ENCODE data around the gene CAMSAP1. TPM values are rescaled to one million over a fixed set of nuclear protein-coding genes. Genes with fewer than 3 reads are reported as not detected.

The CAMSAP1 gene
- total and polyA plus RNA-seq, 2 donors from 2014 or later: 3.3 to 38.6 TPM

DNA sequence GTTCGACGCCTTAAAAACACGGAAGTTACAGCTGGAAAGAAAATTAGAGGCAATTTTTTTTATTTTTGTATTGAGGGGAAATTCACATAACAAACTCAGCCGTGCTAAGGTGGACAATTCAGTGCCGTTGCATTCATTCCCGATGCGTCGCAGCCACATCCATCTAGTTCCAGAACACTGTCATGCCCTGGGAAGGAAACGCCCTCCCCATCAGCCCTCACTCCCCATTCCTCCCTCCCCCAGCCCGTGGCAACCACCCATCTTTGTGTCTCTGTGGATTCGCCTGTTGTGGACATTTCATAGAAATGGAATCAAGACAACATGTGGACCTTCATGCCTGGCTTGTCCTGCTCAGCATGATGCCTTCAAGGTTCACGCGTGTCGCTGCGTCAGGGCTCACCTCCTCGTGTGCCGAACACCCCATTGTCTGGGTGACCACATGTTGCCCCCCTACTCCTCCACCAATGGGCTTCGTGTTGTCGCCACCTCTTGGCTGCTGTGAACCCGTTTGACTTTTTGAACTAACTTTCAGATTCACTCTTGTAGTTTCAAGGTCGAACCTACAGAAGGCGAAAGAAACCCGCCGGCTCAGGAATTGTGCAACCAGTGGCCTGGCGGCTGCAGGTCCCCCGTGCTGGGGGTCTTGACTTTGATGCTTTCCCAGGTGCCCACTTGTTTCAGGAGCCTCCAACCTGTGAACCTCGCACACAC is 17.4 kb upstream of the CAMSAP1 start:
- no peak for FAIRE-seq
- Histone ChIP-seq H3K27ac (ENCODE audit: low read depth in 2 of 2, low read length in 2 of 2) (no peak overlapping the region), H3K4me1 (ENCODE audit: control insufficient read depth in 2 of 3, insufficient read depth in 2 of 3, low read depth in 1 of 3, low read length in 3 of 3) (no peaks in the 10 kb centered on the region), H3K4me3 (ENCODE audit: low read length in 3 of 3) (no peak overlapping the region), H3K9me3 (ENCODE audit: control insufficient read depth in 2 of 3, insufficient read depth in 1 of 3, low read length in 3 of 3) (no peaks in the 10 kb centered on the region), H3K27me3 (ENCODE audit: control insufficient read depth, insufficient read depth, low read length) (no peaks in the 10 kb centered on the region), H3K9ac (ENCODE audit: low read length in 3 of 3) (no peak overlapping the region), H3K36me3 (ENCODE audit: control insufficient read depth in 2 of 3, insufficient read depth in 3 of 3, low read length in 3 of 3) (no peaks in the 10 kb centered on the region)
- TF ChIP-seq, protein P1, sequence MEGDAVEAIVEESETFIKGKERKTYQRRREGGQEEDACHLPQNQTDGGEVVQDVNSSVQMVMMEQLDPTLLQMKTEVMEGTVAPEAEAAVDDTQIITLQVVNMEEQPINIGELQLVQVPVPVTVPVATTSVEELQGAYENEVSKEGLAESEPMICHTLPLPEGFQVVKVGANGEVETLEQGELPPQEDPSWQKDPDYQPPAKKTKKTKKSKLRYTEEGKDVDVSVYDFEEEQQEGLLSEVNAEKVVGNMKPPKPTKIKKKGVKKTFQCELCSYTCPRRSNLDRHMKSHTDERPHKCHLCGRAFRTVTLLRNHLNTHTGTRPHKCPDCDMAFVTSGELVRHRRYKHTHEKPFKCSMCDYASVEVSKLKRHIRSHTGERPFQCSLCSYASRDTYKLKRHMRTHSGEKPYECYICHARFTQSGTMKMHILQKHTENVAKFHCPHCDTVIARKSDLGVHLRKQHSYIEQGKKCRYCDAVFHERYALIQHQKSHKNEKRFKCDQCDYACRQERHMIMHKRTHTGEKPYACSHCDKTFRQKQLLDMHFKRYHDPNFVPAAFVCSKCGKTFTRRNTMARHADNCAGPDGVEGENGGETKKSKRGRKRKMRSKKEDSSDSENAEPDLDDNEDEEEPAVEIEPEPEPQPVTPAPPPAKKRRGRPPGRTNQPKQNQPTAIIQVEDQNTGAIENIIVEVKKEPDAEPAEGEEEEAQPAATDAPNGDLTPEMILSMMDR (IDR thresholded peaks at IDR 0.05; ENCODE audit: borderline replicate concordance, extremely low read depth, insufficient read depth): no peak
- intact Hi-C loops (cut with DNase I): no loop called here
- DNase-seq: no peak

DNA sequence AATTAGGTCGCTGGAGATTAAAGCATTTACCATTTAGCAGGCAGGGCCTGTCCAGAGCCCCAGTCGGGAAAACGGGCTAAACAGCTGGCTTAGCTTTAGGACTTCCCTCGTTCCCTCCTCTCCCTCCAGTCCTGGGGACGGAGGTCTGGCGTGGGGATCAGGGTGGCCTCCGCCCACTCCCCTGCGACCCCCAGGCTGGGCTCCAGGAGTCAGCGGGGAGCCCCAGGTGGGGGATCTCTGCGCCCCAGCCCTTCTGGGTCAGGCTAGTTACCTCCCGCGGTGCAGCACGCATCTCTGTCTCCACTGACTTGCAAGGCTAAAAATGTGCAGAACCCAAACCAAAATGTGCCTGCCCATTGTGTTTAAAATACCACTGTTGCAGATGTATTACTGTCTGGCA is 16.2 kb upstream of the CAMSAP1 start:
- no peak overlapping the region for H3K9ac ChIP-seq (ENCODE audit: low read length in 3 of 3)
- FAIRE-seq (no peak), DNase-seq (no peak)
- TF ChIP-seq, protein P1 (IDR thresholded peaks at IDR 0.05; ENCODE audit: borderline replicate concordance, extremely low read depth, insufficient read depth): no peak
- H3K27ac ChIP-seq (ENCODE audit: low read depth in 2 of 2, low read length in 2 of 2): no peak overlapping the region
- H3K27me3 ChIP-seq (ENCODE audit: control insufficient read depth, insufficient read depth, low read length): no peaks in the 10 kb centered on the region
- peaks cover 0 to 3% (median 0%) of the 10 kb centered on the region in 3 donors for H3K9me3 ChIP-seq (ENCODE audit: control insufficient read depth in 2 of 3, insufficient read depth in 1 of 3, low read length in 3 of 3)
- intact Hi-C loops (cut with DNase I): no loop called here
- H3K36me3 ChIP-seq (ENCODE audit: control insufficient read depth in 2 of 3, insufficient read depth in 3 of 3, low read length in 3 of 3): no peaks in the 10 kb centered on the region
- H3K4me1 ChIP-seq (ENCODE audit: control insufficient read depth in 2 of 3, insufficient read depth in 2 of 3, low read depth in 1 of 3, low read length in 3 of 3): no peaks in the 10 kb centered on the region
- no peak overlapping the region for H3K4me3 ChIP-seq (ENCODE audit: low read length in 3 of 3)

DNA sequence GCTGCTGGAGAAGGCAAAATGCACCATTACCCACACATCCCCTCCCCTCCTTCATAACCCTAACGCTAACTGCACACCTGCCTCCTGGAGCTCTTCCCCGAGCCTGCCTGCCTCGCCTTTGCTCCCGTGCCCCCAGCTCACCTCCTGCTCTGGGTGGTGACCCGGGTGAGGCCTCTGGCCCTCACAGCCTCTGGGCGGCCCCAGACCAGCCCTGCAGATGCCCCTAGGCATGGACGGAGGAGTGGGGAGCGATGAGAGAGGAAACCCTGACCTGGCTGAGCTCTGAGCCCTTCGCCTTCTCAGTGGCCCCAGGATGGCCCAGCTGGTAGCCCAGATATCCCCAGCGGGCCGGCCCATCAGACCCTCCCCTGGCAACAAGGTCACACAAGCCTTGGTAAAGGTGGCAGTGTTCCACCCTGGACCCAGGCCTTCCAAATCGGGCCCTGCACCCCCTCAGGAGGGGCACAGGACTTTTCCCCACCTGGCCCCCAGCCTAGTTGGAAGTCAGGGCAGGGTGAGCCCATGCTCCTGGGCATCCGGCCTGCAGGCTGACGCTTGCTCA is 14.5 kb upstream of the CAMSAP1 start:
- Histone ChIP-seq H3K27ac (ENCODE audit: low read depth in 2 of 2, low read length in 2 of 2) (no peak overlapping the region), H3K4me3 (ENCODE audit: low read length in 3 of 3) (no peak overlapping the region), H3K36me3 (ENCODE audit: control insufficient read depth in 2 of 3, insufficient read depth in 3 of 3, low read length in 3 of 3) (no peaks in the 10 kb centered on the region), H3K27me3 (ENCODE audit: control insufficient read depth, insufficient read depth, low read length) (no peaks in the 10 kb centered on the region), H3K9me3 (ENCODE audit: control insufficient read depth in 2 of 3, insufficient read depth in 1 of 3, low read length in 3 of 3) (peaks cover 0 to 3% (median 0%) of the 10 kb centered on the region in 3 donors), H3K4me1 (ENCODE audit: control insufficient read depth in 2 of 3, insufficient read depth in 2 of 3, low read depth in 1 of 3, low read length in 3 of 3) (no peaks in the 10 kb centered on the region), H3K9ac (ENCODE audit: low read length in 3 of 3) (no peak overlapping the region)
- FAIRE-seq (no peak), DNase-seq (no peak)
- intact Hi-C loops (cut with DNase I): no loop called here
- TF ChIP-seq, protein P1 (IDR thresholded peaks at IDR 0.05; ENCODE audit: borderline replicate concordance, extremely low read depth, insufficient read depth): no peak
